Prostate gland (tissue), 2 donors: ENCODE results near the gene NOS1AP.

ENCODE experiments used
- POLR2A ChIP-seq: fragments of 450-650 bp; IDR thresholded peaks from one replicate; pipeline ENCODE4 v1.6.1; 2016; ENCODE audit warnings: antibody characterized with exemption, mild to moderate bottlenecking
- POLR2AphosphoS5 ChIP-seq: sonication (generic); formaldehyde crosslinking; IDR thresholded peaks from one replicate; pipeline ENCODE4 v1.6.1; 2017; ENCODE audit warnings: antibody characterized with exemption
- TF ChIP-seq, protein P1 (sequence below), 4 experiments: fragments of 200-600 bp in 2 of 4; fragments of 450-650 bp in 2 of 4; sonication (generic) in 2 of 4; IDR thresholded peaks; 1 replicate in 3 of 4; 2 replicates in 1 of 4; pipeline ENCODE4 v1.5.1; 2016 to 2019; ENCODE audit warnings: antibody characterized with exemption in 4 of 4, mild to moderate bottlenecking in 2 of 4, moderate library complexity in 2 of 4

- TF ChIP-seq POLR2A (no peak), POLR2AphosphoS5 (no peak)
- TF ChIP-seq, protein P1, sequence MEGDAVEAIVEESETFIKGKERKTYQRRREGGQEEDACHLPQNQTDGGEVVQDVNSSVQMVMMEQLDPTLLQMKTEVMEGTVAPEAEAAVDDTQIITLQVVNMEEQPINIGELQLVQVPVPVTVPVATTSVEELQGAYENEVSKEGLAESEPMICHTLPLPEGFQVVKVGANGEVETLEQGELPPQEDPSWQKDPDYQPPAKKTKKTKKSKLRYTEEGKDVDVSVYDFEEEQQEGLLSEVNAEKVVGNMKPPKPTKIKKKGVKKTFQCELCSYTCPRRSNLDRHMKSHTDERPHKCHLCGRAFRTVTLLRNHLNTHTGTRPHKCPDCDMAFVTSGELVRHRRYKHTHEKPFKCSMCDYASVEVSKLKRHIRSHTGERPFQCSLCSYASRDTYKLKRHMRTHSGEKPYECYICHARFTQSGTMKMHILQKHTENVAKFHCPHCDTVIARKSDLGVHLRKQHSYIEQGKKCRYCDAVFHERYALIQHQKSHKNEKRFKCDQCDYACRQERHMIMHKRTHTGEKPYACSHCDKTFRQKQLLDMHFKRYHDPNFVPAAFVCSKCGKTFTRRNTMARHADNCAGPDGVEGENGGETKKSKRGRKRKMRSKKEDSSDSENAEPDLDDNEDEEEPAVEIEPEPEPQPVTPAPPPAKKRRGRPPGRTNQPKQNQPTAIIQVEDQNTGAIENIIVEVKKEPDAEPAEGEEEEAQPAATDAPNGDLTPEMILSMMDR (IDR thresholded peaks at IDR 0.05) = no peak
These were observed 74.8 kb downstream of the NOS1AP start for GRCh38 chr1:162144268-162144667.
